ENCODE results near the gene FASTKD3.

GRCh38 chr5:7813007-7813406 is 55.8 kb downstream of the FASTKD3 start:
- TF ChIP-seq CTCF (IDR thresholded peaks at IDR 0.05), result no peak
- TF ChIP-seq EZH2 (IDR thresholded peaks at IDR 0.05; ENCODE audit: borderline replicate concordance, insufficient read depth, low read depth, low read length, poor library complexity, severe bottlenecking), result no peak
